HepG2 (cell line): ENCODE data around the gene ITPR1. TPM values are rescaled to one million over a fixed set of nuclear protein-coding genes. Genes with fewer than 3 reads are reported as not detected.

Experiments
- ARNTL ChIP-seq: sonication (generic); formaldehyde crosslinking; IDR thresholded peaks from 2 replicates; pipeline ENCODE4 v1.4.0; 2020; ENCODE audit warnings: mild to moderate bottlenecking, missing genetic modification reagents
- DPF2 ChIP-seq: sonication (generic); formaldehyde crosslinking; IDR thresholded peaks from 2 replicates; pipeline ENCODE4 v1.4.0; 2020; ENCODE audit warnings: mild to moderate bottlenecking, low read depth, missing genetic modification reagents, borderline replicate concordance
- FOXA1 ChIP-seq, 2 experiments: fragments of 450-650 bp in 1 of 2; sonication (generic) in 1 of 2; formaldehyde crosslinking in 1 of 2; IDR thresholded peaks; 2 replicates each; pipeline versions ENCODE4 v1.4.0 to v1.6.1; 2016 to 2020; ENCODE audit warnings: missing genetic modification reagents in 1 of 2
- FOXA3 ChIP-seq: IDR thresholded peaks from 2 replicates; pipeline ENCODE4 v1.6.1; 2016; ENCODE audit warnings: missing genetic modification reagents, missing compliant biosample characterization
- FOXC1 ChIP-seq: sonication (generic); formaldehyde crosslinking; IDR thresholded peaks from 2 replicates; pipeline ENCODE4 v1.8.0; 2022; ENCODE audit warnings: mild to moderate bottlenecking, missing genetic modification reagents, borderline replicate concordance
- FOXO1 ChIP-seq: sonication (generic); formaldehyde crosslinking; IDR thresholded peaks from 2 replicates; pipeline ENCODE4 v1.4.0; 2020; ENCODE audit warnings: missing genetic modification reagents
- HNF1B ChIP-seq: sonication (generic); formaldehyde crosslinking; IDR thresholded peaks from 2 replicates; pipeline ENCODE4 v1.5.1; 2020; ENCODE audit warnings: mild to moderate bottlenecking, moderate library complexity, missing genetic modification reagents
- HNRNPL ChIP-seq: fragments of 200-400 bp; formaldehyde crosslinking; IDR thresholded peaks from 2 replicates; pipeline ENCODE4 v1.6.1; 2017; ENCODE audit warnings: mild to moderate bottlenecking, low read depth, low read length
- NFIC ChIP-seq: IDR thresholded peaks from 2 replicates; pipeline ENCODE4 v1.6.1; 2012; ENCODE audit warnings: mild to moderate bottlenecking, low read length, inconsistent platforms
- PAWR ChIP-seq: sonication (generic); formaldehyde crosslinking; IDR thresholded peaks from 2 replicates; pipeline ENCODE4 v1.4.0; 2020; ENCODE audit warnings: missing genetic modification reagents, mild to moderate bottlenecking, borderline replicate concordance
- RAD21 ChIP-seq: fragments of 450-650 bp; formaldehyde crosslinking; IDR thresholded peaks from 2 replicates; pipeline ENCODE4 v1.5.0; 2020; ENCODE audit warnings: mild to moderate bottlenecking
- RELA ChIP-seq: sonication (generic); formaldehyde crosslinking; IDR thresholded peaks from 2 replicates; pipeline ENCODE4 v1.4.0; 2020; ENCODE audit warnings: missing genetic modification reagents
- RFX1 ChIP-seq: fragments of 450-650 bp; IDR thresholded peaks from 2 replicates; pipeline ENCODE4 v1.6.1; 2017
- SAP130 ChIP-seq: IDR thresholded peaks from 2 replicates; pipeline ENCODE4 v1.6.1; 2016; ENCODE audit warnings: low read depth
- SMARCC2 ChIP-seq: fragments of 450-650 bp; IDR thresholded peaks from 2 replicates; pipeline ENCODE4 v1.6.1; 2017; ENCODE audit warnings: antibody characterized with exemption, mild to moderate bottlenecking
- SOX13 ChIP-seq, 3 experiments: fragments of 450-650 bp in 1 of 3; sonication (generic) in 1 of 3; formaldehyde crosslinking in 1 of 3; IDR thresholded peaks in 2 of 3; conservative IDR thresholded peaks in 1 of 3; 2 replicates each; pipeline versions ENCODE4 v1.5.0 to v1.6.1; 2016 to 2020; ENCODE audit warnings: antibody characterized with exemption in 1 of 3, mild to moderate bottlenecking in 1 of 3, missing compliant biosample characterization in 1 of 3, missing genetic modification reagents in 1 of 3, moderate library complexity in 1 of 3
- STAG1 ChIP-seq: sonication (generic); formaldehyde crosslinking; IDR thresholded peaks from 2 replicates; pipeline ENCODE4 v1.4.0; 2020; ENCODE audit warnings: missing genetic modification reagents
- STAT5B ChIP-seq: sonication (generic); formaldehyde crosslinking; IDR thresholded peaks from 2 replicates; pipeline ENCODE4 v1.4.0; 2020; ENCODE audit warnings: missing genetic modification reagents
- TRIM24 ChIP-seq: sonication (generic); formaldehyde crosslinking; IDR thresholded peaks from 2 replicates; pipeline ENCODE4 v1.8.0; 2022; ENCODE audit warnings: mild to moderate bottlenecking, missing genetic modification reagents
- ZFP90 ChIP-seq: sonication (generic); formaldehyde crosslinking; IDR thresholded peaks from 2 replicates; pipeline ENCODE4 v1.8.0; 2022; ENCODE audit warnings: missing genetic modification reagents, mild to moderate bottlenecking, inconsistent platforms, borderline replicate concordance
- ZMYM3 ChIP-seq: sonication (generic); formaldehyde crosslinking; IDR thresholded peaks from 2 replicates; pipeline ENCODE4 v1.5.1; 2020; ENCODE audit warnings: mild to moderate bottlenecking, missing genetic modification reagents
- ZNF138 ChIP-seq: sonication (generic); formaldehyde crosslinking; IDR thresholded peaks from 2 replicates; pipeline ENCODE4 v1.5.0; 2020; ENCODE audit warnings: mild to moderate bottlenecking, low read depth, missing genetic modification reagents
- ZNF331 ChIP-seq: sonication (generic); formaldehyde crosslinking; IDR thresholded peaks from 2 replicates; pipeline ENCODE4 v1.4.0; 2020; ENCODE audit warnings: missing genetic modification reagents
- ZNF451 ChIP-seq: sonication (generic); formaldehyde crosslinking; IDR thresholded peaks from 2 replicates; pipeline ENCODE4 v1.5.0; 2020; ENCODE audit warnings: mild to moderate bottlenecking, missing genetic modification reagents
- ZNF546 ChIP-seq: sonication (generic); formaldehyde crosslinking; conservative IDR thresholded peaks from 2 replicates; pipeline ENCODE4 v1.8.1; 2023; ENCODE audit warnings: mild to moderate bottlenecking, missing genetic modification reagents
- ZNF639 ChIP-seq: conservative IDR thresholded peaks from 2 replicates; pipeline ENCODE4 v1.6.1; 2018; ENCODE audit warnings: missing genetic modification reagents
- ZNF7 ChIP-seq: IDR thresholded peaks from 2 replicates; pipeline ENCODE4 v1.6.1; 2016; ENCODE audit warnings: missing biosample characterization, missing genetic modification reagents
- ZNF704 ChIP-seq: sonication (generic); formaldehyde crosslinking; IDR thresholded peaks from 2 replicates; pipeline ENCODE4 v1.8.1; 2023; ENCODE audit warnings: mild to moderate bottlenecking, inconsistent platforms, moderate library complexity, missing genetic modification reagents, borderline replicate concordance
- ZSCAN21 ChIP-seq: sonication (generic); formaldehyde crosslinking; IDR thresholded peaks from 2 replicates; pipeline ENCODE4 v1.8.0; 2022; ENCODE audit warnings: mild to moderate bottlenecking, missing genetic modification reagents, moderate library complexity, borderline replicate concordance
- ZSCAN30 ChIP-seq: sonication (generic); formaldehyde crosslinking; IDR thresholded peaks from 2 replicates; pipeline ENCODE4 v1.5.0; 2020; ENCODE audit warnings: mild to moderate bottlenecking, missing genetic modification reagents
- polyA plus RNA-seq, 8 experiments: library from polyadenylated mRNA; depleted of rRNA in 3 of 8; stranded (reverse) in 7 of 8; unstranded in 1 of 8; fragments of >200 nt; fragmentation: Illumina TruSeq in 4 of 8; extraction: Trizol in 4 of 8; gene quantifications; 2 replicates each; pipeline versions ENCODE4 v1.2.1 to v1.2.3, GENCODE V29; 2011 to 2016; ENCODE audit warnings: low read depth in 4 of 8, missing spikeins in 1 of 8, mixed read lengths in 1 of 8; ENCODE audit not compliant: insufficient read depth in 1 of 8
- total RNA-seq, 5 experiments: library from RNA; depleted of rRNA; stranded (reverse); fragments of >200 nt; fragmentation: Illumina TruSeq; extraction: Trizol; gene quantifications; 2 replicates each; pipeline ENCODE4 v1.2.3, GENCODE V29; 2016; ENCODE audit warnings: low read depth in 1 of 5

Gene ITPR1
- total and polyA plus RNA-seq, 2 of the 13 experiments (the other 11 are each of a cell fraction or from before 2014, with no cell fraction given): 10.0 to 11.4 TPM

- TF ChIP-seq HNF1B (CRISPR knock-in tag) (0 out of 2 replicates have a peak, but pooled peaks have one; percentile 20), ZNF451 (CRISPR knock-in tag) (no peak), DPF2 (CRISPR knock-in tag) (no peak), FOXO1 (no peak), FOXC1 (CRISPR knock-in tag) (no peak), ZNF331 (CRISPR knock-in tag) (no peak), STAG1 (CRISPR knock-in tag) (peak; percentile 85), PAWR (CRISPR knock-in tag) (no peak), ARNTL (CRISPR knock-in tag) (no peak), ZNF704 (no peak), STAT5B (CRISPR knock-in tag) (no peak), TRIM24 (CRISPR knock-in tag) (no peak), SOX13 (IDR thresholded peaks at IDR 0.05) (no peak), SOX13 (CRISPR knock-in tag; conservative IDR thresholded peaks at IDR 0.05 in 1 of 2, IDR thresholded peaks at IDR 0.05 in 1 of 2) (no peak), SAP130 (CRISPR knock-in tag) (peak; percentile 30; the same call in 1 of the 2 replicates), RELA (no peak), FOXA3 (CRISPR knock-in tag) (peak; percentile 71), ZSCAN21 (CRISPR knock-in tag) (no peak), NFIC (no peak), ZNF7 (no peak), RAD21 (CRISPR knock-in tag) (peak; percentile 44; the same call in 1 of the 2 replicates), SMARCC2 (no peak), ZSCAN30 (CRISPR knock-in tag) (no peak), ZFP90 (CRISPR knock-in tag) (no peak), ZNF639 (CRISPR knock-in tag) (no peak), ZNF546 (no peak), HNRNPL (no peak), ZNF138 (CRISPR knock-in tag) (no peak), FOXA1 (IDR thresholded peaks at IDR 0.05) (no peak), FOXA1 (CRISPR knock-in tag; IDR thresholded peaks at IDR 0.05) (peak; percentile 67), RFX1 (no peak), ZMYM3 (CRISPR knock-in tag) (no peak)
Observed at GRCh38 chr3:4722103-4722502, 229.0 kb downstream of the ITPR1 start (continued).
